Loucy (cell line): ENCODE results near the gene MRS2.
"Not testable (repeated sequence)": the region's sequence is repeated elsewhere in the genome, so short reads cannot be mapped to it uniquely, and the experiment has no call there.

Source experiments
- H2AFZ ChIP-seq: fragments of 200-600 bp; sonication (generic); 2 replicates; pipeline ENCODE4 v1.6.0; 2016; ENCODE audit warnings: antibody characterized with exemption, mild to moderate bottlenecking, low read length, moderate library complexity
- H3F3A ChIP-seq: fragments of 200-600 bp; 2 replicates; pipeline ENCODE4 v1.6.0; 2016; ENCODE audit warnings: antibody characterized with exemption, low read depth, mild to moderate bottlenecking
- H3K27me3 ChIP-seq: fragments of 200-600 bp; sonication (generic); 2 replicates; pipeline ENCODE4 v1.6.1; 2014; ENCODE audit warnings: low read length, mild to moderate bottlenecking; ENCODE audit not compliant: insufficient read depth, poor library complexity, severe bottlenecking
- H3K36me3 ChIP-seq: fragments of 200-600 bp; sonication (generic); 2 replicates; pipeline ENCODE4 v1.6.1; 2016; ENCODE audit warnings: low read length; ENCODE audit not compliant: insufficient read depth
- H3K4me1 ChIP-seq: fragments of 200-600 bp; sonication (generic); 2 replicates; pipeline ENCODE4 v1.5.1; 2014; ENCODE audit warnings: low read length, mild to moderate bottlenecking; ENCODE audit not compliant: insufficient read depth, poor library complexity, severe bottlenecking
- H3K4me2 ChIP-seq: fragments of 200-600 bp; sonication (generic); 2 replicates; pipeline ENCODE4 v1.6.0; 2014; ENCODE audit warnings: antibody characterized with exemption, low read length, low read depth, mild to moderate bottlenecking; ENCODE audit not compliant: poor library complexity, severe bottlenecking
- H3K4me3 ChIP-seq: fragments of 200-600 bp; sonication (generic); 2 replicates; pipeline ENCODE4 v1.5.1; 2014; ENCODE audit warnings: low read length, mild to moderate bottlenecking, mixed read lengths; ENCODE audit not compliant: poor library complexity, severe bottlenecking
- H3K79me2 ChIP-seq: fragments of 200-600 bp; sonication (generic); 2 replicates; pipeline ENCODE4 v1.6.1; 2014; ENCODE audit warnings: low read length; ENCODE audit not compliant: insufficient read depth
- H3K9ac ChIP-seq: fragments of 200-600 bp; sonication (generic); 2 replicates; pipeline ENCODE4 v1.6.0; 2014; ENCODE audit warnings: mild to moderate bottlenecking, low read depth, low read length, moderate library complexity; ENCODE audit not compliant: poor library complexity, severe bottlenecking
- H3K9me2 ChIP-seq: fragments of 200-600 bp; sonication (generic); replicated peaks from 2 replicates; pipeline ENCODE4 v1.6.1; 2016; ENCODE audit warnings: low read depth, low read length, mixed read lengths
- H3K9me3 ChIP-seq: fragments of 200-600 bp; sonication (generic); 2 replicates; pipeline ENCODE4 v1.6.1; 2014; ENCODE audit warnings: mild to moderate bottlenecking, antibody characterized with exemption, low read length, low read depth; ENCODE audit not compliant: insufficient read depth
- H4K20me1 ChIP-seq: fragments of 200-600 bp; sonication (generic); 2 replicates; pipeline ENCODE4 v1.6.0; 2014; ENCODE audit warnings: antibody characterized with exemption, low read length, mild to moderate bottlenecking; ENCODE audit not compliant: insufficient read depth, poor library complexity, severe bottlenecking
- EZH2phosphoT487 ChIP-seq: fragments of 200-600 bp; IDR thresholded peaks from 2 replicates; pipeline ENCODE4 v1.6.1; 2018; ENCODE audit warnings: antibody characterized with exemption, mild to moderate bottlenecking, moderate library complexity, borderline replicate concordance
- TF ChIP-seq, protein P1 (sequence below): fragments of 200-600 bp; sonication (generic); conservative IDR thresholded peaks from 2 replicates; pipeline ENCODE4 v1.5.1; 2014; ENCODE audit warnings: mild to moderate bottlenecking, antibody characterized with exemption, low read length

MRS2 gene

DNA sequence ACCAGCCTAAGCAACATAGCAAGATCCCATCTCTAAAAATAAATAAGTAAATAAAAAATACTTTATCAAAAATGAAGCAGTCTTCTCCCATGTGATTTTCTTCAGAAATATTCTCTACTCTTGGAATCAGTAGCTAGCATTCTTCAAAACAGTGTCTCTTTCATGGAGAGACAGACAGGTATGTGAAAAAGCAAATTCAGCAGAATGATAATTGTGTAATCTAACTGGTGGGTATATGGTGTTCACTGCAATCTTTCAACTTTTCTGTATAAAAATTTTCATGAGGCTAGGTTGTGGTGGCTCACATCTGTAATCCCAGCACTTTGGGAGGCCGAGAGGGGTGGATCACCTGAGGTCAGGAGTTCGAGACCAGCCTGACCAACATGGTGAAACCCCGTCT, 7.9 kb downstream of the MRS2 start:
- Histone ChIP-seq H3K36me3 (peaks cover 41% of the 10 kb centered on the region), H3K9ac (no peak overlapping the region)

DNA sequence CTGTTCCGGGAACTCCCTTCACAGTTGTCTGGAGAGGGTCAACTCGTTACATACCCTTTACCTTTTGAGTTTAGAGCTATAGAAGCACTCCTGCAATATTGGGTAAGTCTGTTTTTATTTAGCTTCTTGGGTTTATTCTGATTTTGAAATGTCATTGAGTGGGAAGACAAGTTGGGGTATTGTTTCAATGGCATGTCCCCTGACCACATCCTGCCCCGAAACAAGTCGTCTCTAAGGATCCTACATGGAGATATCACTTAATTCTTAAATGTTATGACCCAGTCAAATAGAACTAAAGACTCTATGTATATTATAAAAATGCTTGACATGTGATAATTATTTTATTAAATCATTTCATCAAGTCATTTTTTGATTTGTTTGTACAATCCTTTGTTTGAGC, 9.6 kb downstream of the MRS2 start:
- Histone ChIP-seq H3K9me2 (no peaks in the 10 kb centered on the region), H4K20me1 (peaks cover 11% of the 10 kb centered on the region), H2AFZ (no peak overlapping the region), H3K9ac (no peak overlapping the region), H3K4me3 (no peak overlapping the region), H3K4me1 (peaks cover 6% of the 10 kb centered on the region), H3K27me3 (no peaks in the 10 kb centered on the region), H3F3A (no peaks in the 10 kb centered on the region), H3K36me3 (peaks cover 56% of the 10 kb centered on the region), H3K4me2 (no peak overlapping the region), H3K9me3 (no peaks in the 10 kb centered on the region), H3K79me2 (peaks cover 4% of the 10 kb centered on the region; the same call in 1 of the 2 replicates)
- TF ChIP-seq EZH2phosphoT487, result no peak
- TF ChIP-seq, protein P1, sequence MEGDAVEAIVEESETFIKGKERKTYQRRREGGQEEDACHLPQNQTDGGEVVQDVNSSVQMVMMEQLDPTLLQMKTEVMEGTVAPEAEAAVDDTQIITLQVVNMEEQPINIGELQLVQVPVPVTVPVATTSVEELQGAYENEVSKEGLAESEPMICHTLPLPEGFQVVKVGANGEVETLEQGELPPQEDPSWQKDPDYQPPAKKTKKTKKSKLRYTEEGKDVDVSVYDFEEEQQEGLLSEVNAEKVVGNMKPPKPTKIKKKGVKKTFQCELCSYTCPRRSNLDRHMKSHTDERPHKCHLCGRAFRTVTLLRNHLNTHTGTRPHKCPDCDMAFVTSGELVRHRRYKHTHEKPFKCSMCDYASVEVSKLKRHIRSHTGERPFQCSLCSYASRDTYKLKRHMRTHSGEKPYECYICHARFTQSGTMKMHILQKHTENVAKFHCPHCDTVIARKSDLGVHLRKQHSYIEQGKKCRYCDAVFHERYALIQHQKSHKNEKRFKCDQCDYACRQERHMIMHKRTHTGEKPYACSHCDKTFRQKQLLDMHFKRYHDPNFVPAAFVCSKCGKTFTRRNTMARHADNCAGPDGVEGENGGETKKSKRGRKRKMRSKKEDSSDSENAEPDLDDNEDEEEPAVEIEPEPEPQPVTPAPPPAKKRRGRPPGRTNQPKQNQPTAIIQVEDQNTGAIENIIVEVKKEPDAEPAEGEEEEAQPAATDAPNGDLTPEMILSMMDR, result no peak

More for the DNA sequence above, 7.9 kb downstream of the MRS2 start:
- Histone ChIP-seq H3F3A (no peaks in the 10 kb centered on the region), H3K4me1 (peaks cover 6% of the 10 kb centered on the region), H3K79me2 (peaks cover 10% of the 10 kb centered on the region; the same call in 1 of the 2 replicates), H3K4me2 (no peak overlapping the region), H3K9me3 (no peaks in the 10 kb centered on the region), H3K9me2 (no peaks in the 10 kb centered on the region), H3K27me3 (no peaks in the 10 kb centered on the region), H3K4me3 (no peak overlapping the region), H4K20me1 (peaks cover 16% of the 10 kb centered on the region), H2AFZ (no peak overlapping the region)
- TF ChIP-seq, protein P1, result no peak
- TF ChIP-seq EZH2phosphoT487, result no peak

DNA sequence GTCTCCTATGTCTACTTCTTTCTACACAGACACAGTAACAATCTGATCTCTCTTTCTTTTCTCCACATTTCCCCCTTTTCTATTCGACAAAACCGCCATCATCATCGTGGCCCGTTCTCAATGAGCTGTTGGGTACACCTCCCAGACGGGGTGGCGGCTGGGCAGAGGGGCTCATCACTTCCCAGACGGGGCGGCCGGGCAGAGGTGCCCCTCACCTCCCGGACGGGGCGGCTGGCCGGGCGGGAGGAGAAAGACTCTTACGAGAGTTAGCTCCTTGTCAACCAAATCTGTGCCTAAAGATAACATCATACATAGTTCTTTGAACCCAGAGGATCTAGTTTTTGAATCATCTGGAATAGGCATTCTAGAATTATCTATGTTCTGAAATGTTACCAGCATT, 11.8 kb downstream of the MRS2 start:
- H3K4me2 ChIP-seq, H3K9me3 ChIP-seq: not testable (repeated sequence)
- peaks cover 70% of the 10 kb centered on the region for H3K36me3 ChIP-seq

DNA sequence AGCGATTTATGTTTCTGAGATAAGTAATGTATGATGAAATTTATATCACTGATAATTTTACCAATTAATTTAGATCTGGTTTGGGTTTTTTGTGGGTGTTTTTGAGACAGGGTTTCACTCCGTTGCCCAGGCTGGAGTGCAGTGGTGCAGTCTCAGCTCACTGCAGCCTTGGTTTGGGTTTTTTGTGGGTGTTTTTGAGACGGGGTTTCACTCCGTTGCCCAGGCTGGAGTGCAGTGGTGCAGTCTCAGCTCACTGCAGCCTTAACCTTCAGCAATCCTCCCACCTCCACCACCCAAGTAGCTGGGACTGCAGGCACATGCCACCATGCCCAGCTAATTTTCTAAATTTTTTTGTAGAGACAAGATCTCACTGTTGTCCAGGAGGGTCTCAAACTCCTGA, 13.0 kb downstream of the MRS2 start:
- H3K9me2 ChIP-seq, result no peaks in the 10 kb centered on the region
- H3K9me3 ChIP-seq, result no peaks in the 10 kb centered on the region
- peaks cover 4% of the 10 kb centered on the region for H3K4me1 ChIP-seq
- H4K20me1 ChIP-seq, result no peaks in the 10 kb centered on the region
- H3K79me2 ChIP-seq, result no peaks in the 10 kb centered on the region
- H3F3A ChIP-seq, result no peaks in the 10 kb centered on the region
- H3K27me3 ChIP-seq, result no peaks in the 10 kb centered on the region
- H3K4me2 ChIP-seq, result no peak overlapping the region
- H3K36me3 ChIP-seq, result peaks cover 78% of the 10 kb centered on the region
- no peak overlapping the region for H3K9ac ChIP-seq
- H2AFZ ChIP-seq, result no peak overlapping the region
- H3K4me3 ChIP-seq, result no peak overlapping the region
- TF ChIP-seq, protein P1, result no peak
- no peak for TF ChIP-seq EZH2phosphoT487

More for the DNA sequence above, 11.8 kb downstream of the MRS2 start:
- not testable (repeated sequence) for H3K9me2 ChIP-seq, H3K4me1 ChIP-seq, H2AFZ ChIP-seq, H3K27me3 ChIP-seq, H3K79me2 ChIP-seq, H3K4me3 ChIP-seq, H3K9ac ChIP-seq, H3F3A ChIP-seq, H4K20me1 ChIP-seq
